ENCODE measurements around the gene HORMAD1. TPM values are rescaled to one million over a fixed set of nuclear protein-coding genes. Genes with fewer than 3 reads are reported as not detected.
"Not testable (repeated sequence)": the region's sequence is repeated elsewhere in the genome, so short reads cannot be mapped to it uniquely, and the experiment has no call there.

The HORMAD1 gene, protein sequence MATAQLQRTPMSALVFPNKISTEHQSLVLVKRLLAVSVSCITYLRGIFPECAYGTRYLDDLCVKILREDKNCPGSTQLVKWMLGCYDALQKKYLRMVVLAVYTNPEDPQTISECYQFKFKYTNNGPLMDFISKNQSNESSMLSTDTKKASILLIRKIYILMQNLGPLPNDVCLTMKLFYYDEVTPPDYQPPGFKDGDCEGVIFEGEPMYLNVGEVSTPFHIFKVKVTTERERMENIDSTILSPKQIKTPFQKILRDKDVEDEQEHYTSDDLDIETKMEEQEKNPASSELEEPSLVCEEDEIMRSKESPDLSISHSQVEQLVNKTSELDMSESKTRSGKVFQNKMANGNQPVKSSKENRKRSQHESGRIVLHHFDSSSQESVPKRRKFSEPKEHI
- total RNA-seq: not detected

GRCh38 chr1:150720703-150721102 lies at the start of gene HORMAD1:
Gene HORMAD1, minus strand, starts transcription at chr1:150720895. Its CDS starts 1,390 bp downstream, at chr1:150719505.
- Mint-ChIP-seq H3K9me3 (no peaks in the 10 kb centered on the region), H3K4me1 (ENCODE audit: low read depth) (no peaks in the 10 kb centered on the region), H3K27ac (no peak within 1 kb of the TSS), H3K27me3 (no peaks in the 10 kb centered on the region), H3K4me3 (no peak within 1 kb of the TSS), H3K36me3 (no peaks in the 10 kb centered on the region)
- ChIA-PET POLR2A (no interaction called here), CTCF (no interaction called here)
- no peak for DNase-seq
- intact Hi-C loops (cut with micrococcal nuclease): no loop called here

GRCh38 chr1:150767704-150768103 lies 47.0 kb upstream of the HORMAD1 start:
- intact Hi-C loops (cut with micrococcal nuclease): loop anchor here (5.0 to 10.0 kb wide), 4 partner anchors 73 to 210 kb away; partner anchors contain the start of genes ENSA and GOLPH3L
- H3K27ac Mint-ChIP-seq, CTCF ChIA-PET, DNase-seq, H3K9me3 Mint-ChIP-seq, H3K36me3 Mint-ChIP-seq, H3K4me3 Mint-ChIP-seq, H3K27me3 Mint-ChIP-seq, POLR2A ChIA-PET: not testable (repeated sequence)
- peaks cover 49% of the 10 kb centered on the region for H3K4me1 Mint-ChIP-seq (ENCODE audit: low read depth)

DNA sequence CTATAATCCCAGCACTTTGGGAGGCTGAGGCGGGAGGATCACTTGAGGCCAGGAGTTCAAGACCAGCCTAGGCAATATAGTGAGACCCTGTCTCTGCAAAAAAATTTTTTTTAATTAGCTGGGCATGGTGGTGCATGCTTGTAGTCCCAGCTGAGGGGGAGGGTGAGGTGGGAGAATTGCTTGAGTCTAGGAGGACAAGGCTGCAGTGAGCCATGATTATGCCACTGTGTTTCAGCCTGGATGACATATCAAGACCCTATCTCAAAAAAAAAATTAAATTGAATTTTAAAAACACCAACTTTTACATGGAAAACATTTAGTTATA lies 45.2 kb upstream of the HORMAD1 start:
- ChIA-PET CTCF (interaction anchor here (0.6 to 1.7 kb wide), 3 partner anchors 11 to 147 kb away, joined by 3 to 6 read pairs (median 3); no protein-coding TSS in a partner anchor), POLR2A (interaction anchor here (1.4 kb wide), 1 partner anchor 137 kb away, joined by 6 read pairs; the partner anchor contains the start of gene ENSA)
- intact Hi-C loops (cut with micrococcal nuclease): loop anchor here (1.0 to 10.0 kb wide), 6 partner anchors 71 to 211 kb away; partner anchors contain the start of genes ENSA and GOLPH3L
- not testable (repeated sequence) for H3K27me3 Mint-ChIP-seq, H3K36me3 Mint-ChIP-seq, H3K9me3 Mint-ChIP-seq
- peak overlapping the region; percentile 88 for H3K27ac Mint-ChIP-seq
- H3K4me1 Mint-ChIP-seq (ENCODE audit: low read depth): peaks cover 49% of the 10 kb centered on the region
- DNase-seq: peak; percentile 37
- H3K4me3 Mint-ChIP-seq: peak overlapping the region; percentile 88

- POLR2A ChIA-PET: interaction anchor here (1.4 kb wide), 1 partner anchor 136 kb away, joined by 6 read pairs; the partner anchor contains the start of gene ENSA
- intact Hi-C loops (cut with micrococcal nuclease): loop anchor here (1.0 to 10.0 kb wide), 6 partner anchors 71 to 212 kb away; partner anchors contain the start of genes ENSA and GOLPH3L
- peaks cover 45% of the 10 kb centered on the region for H3K4me1 Mint-ChIP-seq (ENCODE audit: low read depth)
- H3K4me3 Mint-ChIP-seq: peak within 1 kb of the TSS; percentile 88
- H3K27me3 Mint-ChIP-seq: no peaks in the 10 kb centered on the region
- no peak for DNase-seq
- peaks cover 2% of the 10 kb centered on the region for H3K9me3 Mint-ChIP-seq
- H3K36me3 Mint-ChIP-seq: peaks cover 5% of the 10 kb centered on the region
- peak within 1 kb of the TSS; percentile 88 for H3K27ac Mint-ChIP-seq
- CTCF ChIA-PET: interaction anchor here (1.7 kb wide), 1 partner anchor 13 kb away, joined by 6 read pairs; no protein-coding TSS in a partner anchor
These were observed 44.7 kb upstream of the HORMAD1 start, which contains the start of gene CTSS for GRCh38 chr1:150765296-150765976. Gene CTSS, minus strand, starts transcription at chr1:150765778. Its CDS starts 1,015 bp downstream, at chr1:150764763.

- Mint-ChIP-seq H3K27me3 (no peaks in the 10 kb centered on the region), H3K27ac (peak overlapping the region; percentile 88), H3K4me3 (peak overlapping the region; percentile 88), H3K36me3 (peaks cover 8% of the 10 kb centered on the region), H3K9me3 (peaks cover 5% of the 10 kb centered on the region), H3K4me1 (ENCODE audit: low read depth) (peaks cover 45% of the 10 kb centered on the region)
- no peak for DNase-seq
- POLR2A ChIA-PET: interaction anchor here (1.1 to 1.4 kb wide), 2 partner anchors 135 to 237 kb away, joined by 3 to 6 read pairs; partner anchors contain the start of gene ENSA
- CTCF ChIA-PET: interaction anchor here (1.0 to 1.7 kb wide), 2 partner anchors 12 to 158 kb away, joined by 3 to 6 read pairs; no protein-coding TSS in a partner anchor
- intact Hi-C loops (cut with micrococcal nuclease): loop anchor here (1.0 to 10.0 kb wide), 6 partner anchors 70 to 213 kb away; partner anchors contain the start of genes ENSA and GOLPH3L
These were observed 44.0 kb upstream of the HORMAD1 start for GRCh38 chr1:150764617-150765101.

DNA sequence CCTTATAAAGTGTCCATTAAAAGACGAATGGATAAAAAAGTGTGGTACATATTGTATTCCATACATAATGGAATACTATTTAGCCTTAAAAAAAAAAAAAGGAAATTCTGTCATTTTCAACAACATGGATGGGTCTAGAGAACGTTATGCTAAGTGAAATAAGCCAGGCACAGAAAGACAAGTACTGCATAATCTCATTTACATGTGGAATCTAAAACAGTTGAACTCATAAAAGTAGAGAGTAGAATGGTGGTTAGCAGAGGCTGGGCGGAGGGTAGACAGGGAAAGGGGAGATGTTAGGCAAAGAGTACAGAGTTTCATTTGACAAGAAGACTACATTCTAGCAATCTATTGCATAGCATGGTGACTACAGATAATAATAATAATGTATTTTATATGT lies 42.3 kb upstream of the HORMAD1 start:
- H3K27me3 Mint-ChIP-seq: no peaks in the 10 kb centered on the region
- H3K27ac Mint-ChIP-seq: no peak overlapping the region
- no peak overlapping the region for H3K4me3 Mint-ChIP-seq
- peaks cover 45% of the 10 kb centered on the region for H3K4me1 Mint-ChIP-seq (ENCODE audit: low read depth)
- ChIA-PET CTCF (interaction anchor here (1.1 kb wide), 1 partner anchor 203 kb away, joined by 3 read pairs; no protein-coding TSS in a partner anchor), POLR2A (no interaction called here)
- H3K36me3 Mint-ChIP-seq: peaks cover 8% of the 10 kb centered on the region
- H3K9me3 Mint-ChIP-seq: peaks cover 5% of the 10 kb centered on the region
- intact Hi-C loops (cut with micrococcal nuclease): loop anchor here (10.0 kb wide), 1 partner anchor 68 kb away; the partner anchor contains the start of gene GOLPH3L
- no peak for DNase-seq

DNA sequence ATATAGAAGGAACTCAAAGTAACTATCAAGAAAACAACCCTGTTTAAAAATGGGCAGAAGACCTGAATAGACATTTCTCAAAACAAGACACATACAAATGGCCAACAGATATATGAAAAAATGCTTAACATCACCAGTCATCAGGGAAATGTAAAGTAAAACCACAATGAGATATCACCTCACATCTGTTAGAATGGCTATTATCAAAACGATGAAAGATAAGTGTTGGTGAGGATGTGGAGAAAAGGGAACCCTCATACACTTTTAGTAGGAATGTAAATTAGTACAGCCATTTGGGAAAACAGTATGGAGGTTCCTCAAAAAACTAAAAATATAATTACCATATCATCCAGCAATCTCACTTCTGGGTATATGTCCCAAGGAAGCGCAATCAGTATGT lies 41.9 kb upstream of the HORMAD1 start:
- Mint-ChIP-seq H3K27me3 (no peaks in the 10 kb centered on the region), H3K36me3 (peaks cover 10% of the 10 kb centered on the region), H3K9me3 (peaks cover 5% of the 10 kb centered on the region), H3K27ac (no peak overlapping the region), H3K4me3 (no peak overlapping the region), H3K4me1 (ENCODE audit: low read depth) (peaks cover 45% of the 10 kb centered on the region)
- CTCF ChIA-PET: no interaction called here
- intact Hi-C loops (cut with micrococcal nuclease): loop anchor here (10.0 kb wide), 1 partner anchor 68 kb away; the partner anchor contains the start of gene GOLPH3L
- no peak for DNase-seq
- POLR2A ChIA-PET: no interaction called here

DNA sequence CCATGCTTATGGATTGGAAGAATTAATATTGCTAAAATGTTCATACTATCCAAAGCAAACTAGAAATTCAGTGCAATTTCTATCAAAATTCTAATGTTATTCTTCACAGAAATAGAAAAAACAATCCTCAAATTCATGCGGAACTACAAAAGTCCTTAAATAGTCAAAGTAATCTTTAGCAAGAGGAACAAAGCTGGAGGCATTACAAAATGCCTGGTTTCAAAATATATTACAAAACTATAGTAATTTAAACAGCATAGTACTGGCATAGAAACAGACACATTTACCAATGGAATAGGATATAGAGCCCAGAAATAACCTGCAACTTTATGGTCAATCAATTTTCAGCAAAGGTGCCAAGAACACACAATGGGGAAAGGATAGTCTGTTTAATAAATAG lies 41.1 kb upstream of the HORMAD1 start:
- Mint-ChIP-seq H3K27ac (no peak overlapping the region), H3K4me1 (ENCODE audit: low read depth) (peaks cover 39% of the 10 kb centered on the region), H3K27me3 (no peaks in the 10 kb centered on the region), H3K9me3 (peaks cover 5% of the 10 kb centered on the region), H3K4me3 (no peak overlapping the region), H3K36me3 (peaks cover 11% of the 10 kb centered on the region)
- CTCF ChIA-PET: no interaction called here
- POLR2A ChIA-PET: no interaction called here
- intact Hi-C loops (cut with micrococcal nuclease): loop anchor here (10.0 kb wide), 1 partner anchor 67 kb away; the partner anchor contains the start of gene GOLPH3L
- no peak for DNase-seq

- ChIA-PET POLR2A (no interaction called here), CTCF (interaction anchor here (0.7 kb wide), 1 partner anchor 109 kb away, joined by 4 read pairs; no protein-coding TSS in a partner anchor)
- Mint-ChIP-seq H3K4me1 (ENCODE audit: low read depth) (peaks cover 29% of the 10 kb centered on the region), H3K4me3 (no peak overlapping the region), H3K27me3 (no peaks in the 10 kb centered on the region), H3K36me3 (peaks cover 11% of the 10 kb centered on the region), H3K27ac (no peak overlapping the region), H3K9me3 (peaks cover 5% of the 10 kb centered on the region)
- intact Hi-C loops (cut with micrococcal nuclease): loop anchor here (10.0 kb wide), 1 partner anchor 65 kb away; the partner anchor contains the start of gene GOLPH3L
- DNase-seq: no peak
These were observed 39.3 kb upstream of the HORMAD1 start for GRCh38 chr1:150760013-150760412.

GRCh38 chr1:150753416-150753815 lies 32.7 kb upstream of the HORMAD1 start:
- ChIA-PET CTCF (interaction anchor here (1.8 kb wide), 1 partner anchor 12 kb away, joined by 6 read pairs; the partner anchor contains the start of gene CTSS), POLR2A (no interaction called here)
- no peaks in the 10 kb centered on the region for H3K4me1 Mint-ChIP-seq (ENCODE audit: low read depth)
- no peak overlapping the region for H3K27ac Mint-ChIP-seq
- no peak overlapping the region for H3K4me3 Mint-ChIP-seq
- no peaks in the 10 kb centered on the region for H3K27me3 Mint-ChIP-seq
- H3K36me3 Mint-ChIP-seq: peaks cover 9% of the 10 kb centered on the region
- H3K9me3 Mint-ChIP-seq: no peaks in the 10 kb centered on the region
- intact Hi-C loops (cut with micrococcal nuclease): loop anchor here (10.0 kb wide), 1 partner anchor 61 kb away; no protein-coding TSS in a partner anchor
- DNase-seq: no peak

GRCh38 chr1:150751443-150751842 lies 30.7 kb upstream of the HORMAD1 start:
- Mint-ChIP-seq H3K27me3 (no peaks in the 10 kb centered on the region), H3K9me3 (no peaks in the 10 kb centered on the region), H3K4me1 (ENCODE audit: low read depth) (no peaks in the 10 kb centered on the region), H3K4me3 (no peak overlapping the region), H3K27ac (no peak overlapping the region), H3K36me3 (peaks cover 7% of the 10 kb centered on the region)
- CTCF ChIA-PET: interaction anchor here (1.1 to 1.4 kb wide), 2 partner anchors 80 to 191 kb away, joined by 3 read pairs; no protein-coding TSS in a partner anchor
- POLR2A ChIA-PET: interaction anchor here (0.6 kb wide), 1 partner anchor 107 kb away, joined by 5 read pairs; no protein-coding TSS in a partner anchor
- intact Hi-C loops (cut with micrococcal nuclease): loop anchor here (10.0 kb wide), 1 partner anchor 63 kb away; no protein-coding TSS in a partner anchor
- no peak for DNase-seq
